ENCODE results near the gene ADAMTS12.

GRCh38 chr5:33885679-33886078 lies 6.1 kb downstream of the ADAMTS12 start:
- TF ChIP-seq ZNF70 (CRISPR knock-in tag; IDR thresholded peaks at IDR 0.05) = no peak
- TF ChIP-seq OSR1 (CRISPR knock-in tag; IDR thresholded peaks at IDR 0.05) = no peak
- TF ChIP-seq CSRNP3 (CRISPR knock-in tag; IDR thresholded peaks at IDR 0.05) = no peak
- no peak for TF ChIP-seq ZNF565 (CRISPR knock-in tag; conservative IDR thresholded peaks at IDR 0.05; ENCODE audit: low read depth)
- no peak for TF ChIP-seq TOX (CRISPR knock-in tag; IDR thresholded peaks at IDR 0.05; ENCODE audit: borderline replicate concordance)
- no peak for TF ChIP-seq RARB (CRISPR knock-in tag; IDR thresholded peaks at IDR 0.05)
- no peak for TF ChIP-seq CSDC2 (CRISPR knock-in tag; IDR thresholded peaks at IDR 0.05)
- no peak for TF ChIP-seq ZC3H10 (CRISPR knock-in tag; IDR thresholded peaks at IDR 0.05)
- TF ChIP-seq TSHZ2 (CRISPR knock-in tag; IDR thresholded peaks at IDR 0.05) = no peak
- no peak for TF ChIP-seq PATZ1 (CRISPR knock-in tag; IDR thresholded peaks at IDR 0.05; ENCODE audit: borderline replicate concordance)

Measured in SK-N-SH treated with all-trans-retinoic acid at 6 μM for 48 hours (cell line).